Kidney (tissue), 14 donors: ENCODE results near the gene RPS24. TPM values are rescaled to one million over a fixed set of nuclear protein-coding genes. Genes with fewer than 3 reads are reported as not detected.
"Not testable (repeated sequence)": the region's sequence is repeated elsewhere in the genome, so short reads cannot be mapped to it uniquely, and the experiment has no call there.

Experiments
- DNase-seq, 5 donors: peaks; one replicate each; pipeline ENCODE4 v3.0.0-alpha.2; 2013 to 2020
- FAIRE-seq: peaks from 2 replicates; lab custom pipeline; 2012; peaks lifted over from hg19 to GRCh38; lab: Jason Lieb, UNC
- H3K27ac ChIP-seq, 2 donors: one replicate each; pipeline ENCODE4 v1.7.0; 2013; ENCODE audit warnings: low read depth in 2 of 2, low read length in 2 of 2, inconsistent platforms in 1 of 2
- H3K27me3 ChIP-seq: one replicate; pipeline ENCODE4 v1.7.1; 2013; ENCODE audit warnings: low read length, inconsistent platforms; ENCODE audit not compliant: control insufficient read depth, insufficient read depth
- H3K36me3 ChIP-seq, 3 donors: one replicate each; pipeline versions ENCODE4 v1.7.0 to v1.7.1; 2013; ENCODE audit warnings: low read length in 3 of 3, control low read depth in 1 of 3, inconsistent platforms in 1 of 3; ENCODE audit not compliant: insufficient read depth in 3 of 3, control insufficient read depth in 2 of 3
- H3K4me1 ChIP-seq, 3 donors: one replicate each; pipeline versions ENCODE4 v1.7.0 to v1.7.1; 2013; ENCODE audit warnings: low read length in 3 of 3, inconsistent platforms in 1 of 3, low read depth in 1 of 3; ENCODE audit not compliant: control insufficient read depth in 2 of 3, insufficient read depth in 2 of 3
- H3K4me3 ChIP-seq, 3 donors: one replicate each; pipeline versions ENCODE4 v1.7.0 to v1.8.1; 2013; ENCODE audit warnings: low read length in 3 of 3, control low read depth in 1 of 3, inconsistent platforms in 1 of 3
- H3K9ac ChIP-seq, 3 donors: one replicate each; pipeline versions ENCODE4 v1.7.0 to v1.7.1; 2013; ENCODE audit warnings: low read length in 3 of 3, control low read depth in 1 of 3, inconsistent platforms in 1 of 3
- H3K9me3 ChIP-seq, 3 donors: one replicate each; pipeline versions ENCODE4 v1.7.0 to v1.7.1; 2013; ENCODE audit warnings: low read length in 3 of 3, control low read depth in 1 of 3, inconsistent platforms in 1 of 3; ENCODE audit not compliant: control insufficient read depth in 2 of 3, insufficient read depth in 1 of 3
- intact Hi-C: fragments of 100-400 bp; cut with DNase I; formaldehyde crosslinking; loops from one replicate; pipeline ENCODE4 v1.11.1; 2022
- polyA plus RNA-seq: library from polyadenylated mRNA; stranded (reverse); fragments of 350-450 nt; fragmentation: Illumina TruSeq; extraction: RNeasy Lipid Tissue Mini Kit (QIAGEN cat#74804); gene quantifications from one replicate; pipeline ENCODE4 v1.2.3, GENCODE V29; 2014; ENCODE audit warnings: low read depth, low replicate concordance; ENCODE audit not compliant: insufficient read depth
- total RNA-seq: library from RNA; stranded (reverse); fragmentation: NEBNext Ultra II Directional; extraction: Animal tissue kit (Norgen Biotek cat#: 25700); gene quantifications from one replicate; pipeline ENCODE4 v1.2.1, GENCODE V29; 2021
- TF ChIP-seq, protein P1 (sequence below): IDR thresholded peaks from 3 replicates; pipeline ENCODE4 v1.5.1; 2012; ENCODE audit warnings: mild to moderate bottlenecking, moderate library complexity, borderline replicate concordance; ENCODE audit not compliant: insufficient read depth; ENCODE audit errors: extremely low read depth
- donor health status: control.
- donor health status: control.
- donor health status: control.
- donor health status: control.
- donor health status: control.
- donor health status: DM: yes; HTN: yes; CAD: no.
- donor health status: Normal renal cell carcinoma (clear cell type).

Gene RPS24
- total and polyA plus RNA-seq, 2 donors from 2014 or later, result 1,088 to 3,199 TPM

DNA sequence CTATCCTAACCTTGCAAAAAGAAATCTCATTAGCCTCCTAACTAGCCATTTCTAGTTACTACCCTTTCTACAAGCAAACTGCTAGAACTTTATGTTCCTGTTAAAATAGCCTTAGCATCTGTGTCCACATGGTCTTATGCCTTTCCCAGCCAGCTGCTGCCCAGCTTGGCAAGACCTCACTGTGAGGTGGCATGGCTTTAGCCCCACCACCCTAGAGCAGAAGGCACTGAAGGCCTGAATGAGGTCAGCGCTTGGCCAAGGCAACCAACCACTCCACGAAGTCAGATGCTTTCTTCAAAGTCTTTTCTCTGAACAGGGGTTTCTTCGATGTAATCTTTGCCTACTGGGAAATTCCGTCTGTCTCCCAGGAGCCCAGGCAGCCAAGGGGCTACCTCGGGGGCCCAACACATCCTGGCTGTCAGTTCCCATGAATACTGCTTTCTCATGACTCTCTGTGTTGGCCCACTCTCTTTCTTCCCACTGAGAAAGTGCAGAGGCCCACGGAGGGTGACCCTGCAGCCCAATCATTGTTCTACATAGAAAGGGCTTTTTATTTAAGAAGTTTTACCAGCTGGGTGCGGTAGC lies 45.9 kb upstream of the RPS24 start:
- intact Hi-C loops, result no loop called here
- TF ChIP-seq, protein P1, sequence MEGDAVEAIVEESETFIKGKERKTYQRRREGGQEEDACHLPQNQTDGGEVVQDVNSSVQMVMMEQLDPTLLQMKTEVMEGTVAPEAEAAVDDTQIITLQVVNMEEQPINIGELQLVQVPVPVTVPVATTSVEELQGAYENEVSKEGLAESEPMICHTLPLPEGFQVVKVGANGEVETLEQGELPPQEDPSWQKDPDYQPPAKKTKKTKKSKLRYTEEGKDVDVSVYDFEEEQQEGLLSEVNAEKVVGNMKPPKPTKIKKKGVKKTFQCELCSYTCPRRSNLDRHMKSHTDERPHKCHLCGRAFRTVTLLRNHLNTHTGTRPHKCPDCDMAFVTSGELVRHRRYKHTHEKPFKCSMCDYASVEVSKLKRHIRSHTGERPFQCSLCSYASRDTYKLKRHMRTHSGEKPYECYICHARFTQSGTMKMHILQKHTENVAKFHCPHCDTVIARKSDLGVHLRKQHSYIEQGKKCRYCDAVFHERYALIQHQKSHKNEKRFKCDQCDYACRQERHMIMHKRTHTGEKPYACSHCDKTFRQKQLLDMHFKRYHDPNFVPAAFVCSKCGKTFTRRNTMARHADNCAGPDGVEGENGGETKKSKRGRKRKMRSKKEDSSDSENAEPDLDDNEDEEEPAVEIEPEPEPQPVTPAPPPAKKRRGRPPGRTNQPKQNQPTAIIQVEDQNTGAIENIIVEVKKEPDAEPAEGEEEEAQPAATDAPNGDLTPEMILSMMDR, result no peak
- FAIRE-seq (no peak), DNase-seq (no peak)
- H3K27me3 ChIP-seq, result no peaks in the 10 kb centered on the region
- H3K36me3 ChIP-seq, result peaks cover 4 to 42% (median 32%) of the 10 kb centered on the region in 3 donors
- no peak overlapping the region for H3K27ac ChIP-seq
- H3K9ac ChIP-seq, result no peak overlapping the region
- no peaks in the 10 kb centered on the region for H3K9me3 ChIP-seq
- no peak overlapping the region for H3K4me3 ChIP-seq
- no peaks in the 10 kb centered on the region for H3K4me1 ChIP-seq

DNA sequence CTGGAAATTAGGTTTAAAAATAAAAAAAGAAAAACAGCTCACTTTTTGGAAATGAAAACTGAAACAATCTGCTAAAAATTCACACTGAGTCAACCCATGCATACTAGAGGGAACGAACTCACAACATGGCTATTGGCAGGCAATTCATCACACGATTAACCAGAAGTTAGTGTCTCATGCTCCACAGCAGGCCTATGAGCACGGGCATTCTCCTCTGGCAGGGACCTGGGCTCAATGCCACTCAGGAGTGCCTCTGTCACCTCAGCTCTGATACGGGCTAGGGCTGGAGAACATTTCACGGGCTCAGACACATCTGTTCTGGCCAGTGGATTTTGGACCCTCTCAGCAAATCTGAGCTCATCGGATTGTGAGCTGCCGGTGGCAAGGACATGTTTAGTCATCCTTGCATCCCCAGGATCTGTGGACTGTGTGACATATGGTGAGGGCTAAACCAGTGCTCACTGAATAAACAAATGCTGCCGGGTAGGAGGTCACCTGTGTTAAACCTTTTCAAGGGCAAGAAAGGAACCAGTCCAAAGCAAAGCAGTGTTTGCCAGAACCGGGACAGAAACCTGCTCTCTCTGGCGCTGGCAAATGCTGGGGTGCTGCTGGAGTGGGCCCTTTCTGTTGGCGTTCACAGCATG lies 44.5 kb upstream of the RPS24 start:
- Histone ChIP-seq H3K27me3 (no peaks in the 10 kb centered on the region), H3K9ac (no peak overlapping the region), H3K4me1 (no peaks in the 10 kb centered on the region), H3K36me3 (peaks cover 7 to 46% (median 25%) of the 10 kb centered on the region in 3 donors), H3K4me3 (no peak overlapping the region), H3K27ac (peak overlapping the region in 1 of 2 donors; percentile 9), H3K9me3 (no peaks in the 10 kb centered on the region)
- FAIRE-seq (no peak), DNase-seq (no peak)
- intact Hi-C loops, result no loop called here
- TF ChIP-seq, protein P1, result no peak

DNA sequence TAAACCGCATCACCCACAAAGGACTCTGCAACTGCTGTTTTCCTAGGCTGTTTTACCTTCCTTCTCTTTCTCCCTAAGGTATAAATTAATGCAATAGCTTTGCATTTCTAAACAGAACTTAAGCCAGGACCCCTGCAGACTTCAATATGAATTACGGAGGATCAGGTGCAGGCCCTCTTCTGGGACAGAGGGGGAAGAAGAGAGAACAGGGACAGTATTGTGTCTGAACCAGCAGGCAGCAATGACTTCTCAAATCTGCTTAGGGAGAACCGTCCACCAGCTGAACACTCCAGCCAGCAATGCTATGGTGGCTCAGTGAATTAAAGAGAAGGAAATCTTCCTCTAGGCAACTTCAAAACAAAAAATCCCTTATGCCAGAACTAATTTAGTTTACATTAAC lies 40.0 kb upstream of the RPS24 start:
- peaks cover 7 to 19% (median 17%) of the 10 kb centered on the region in 3 donors for H3K36me3 ChIP-seq
- intact Hi-C loops, result no loop called here
- H3K4me3 ChIP-seq, result no peak overlapping the region
- H3K9ac ChIP-seq, result no peak overlapping the region
- H3K9me3 ChIP-seq, result no peaks in the 10 kb centered on the region
- TF ChIP-seq, protein P1, result no peak
- DNase-seq (no peak), FAIRE-seq (no peak)
- no peak overlapping the region for H3K27ac ChIP-seq
- no peaks in the 10 kb centered on the region for H3K4me1 ChIP-seq
- H3K27me3 ChIP-seq, result no peaks in the 10 kb centered on the region

DNA sequence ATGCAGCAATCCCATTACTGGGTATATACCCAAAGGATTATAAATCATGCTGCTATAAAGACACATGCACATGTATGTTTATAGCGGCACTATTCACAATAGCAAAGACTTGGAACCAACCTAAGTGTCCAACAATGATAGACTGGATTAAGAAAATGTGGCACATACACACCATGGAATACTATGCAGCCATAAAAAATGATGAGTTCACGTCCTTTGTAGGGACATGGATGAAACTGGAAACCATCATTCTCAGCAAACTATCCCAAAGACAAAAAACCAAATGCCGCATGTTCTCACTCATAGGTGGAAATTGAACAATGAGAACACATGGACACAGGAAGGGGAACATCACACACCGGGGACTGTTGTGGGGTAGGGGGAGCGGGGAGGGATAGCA lies 34.9 kb upstream of the RPS24 start:
- H3K9ac ChIP-seq, H3K4me3 ChIP-seq, H3K27ac ChIP-seq, H3K27me3 ChIP-seq, intact Hi-C loops, H3K4me1 ChIP-seq, FAIRE-seq, DNase-seq, H3K9me3 ChIP-seq: not testable (repeated sequence)
- peaks cover 11 to 32% (median 29%) of the 10 kb centered on the region in 3 donors for H3K36me3 ChIP-seq
